Loucy (cell line): ENCODE results near the gene ATP5ME.

ENCODE experiments used
- EZH2phosphoT487 ChIP-seq: fragments of 200-600 bp; IDR thresholded peaks from 2 replicates; pipeline ENCODE4 v1.6.1; 2018; ENCODE audit warnings: antibody characterized with exemption, mild to moderate bottlenecking, moderate library complexity, borderline replicate concordance
- TF ChIP-seq, protein P1 (sequence below): fragments of 200-600 bp; sonication (generic); conservative IDR thresholded peaks from 2 replicates; pipeline ENCODE4 v1.5.1; 2014; ENCODE audit warnings: mild to moderate bottlenecking, antibody characterized with exemption, low read length

GRCh38 chr4:665381-665750, 8.7 kb downstream of the ATP5ME start:
- TF ChIP-seq, protein P1, sequence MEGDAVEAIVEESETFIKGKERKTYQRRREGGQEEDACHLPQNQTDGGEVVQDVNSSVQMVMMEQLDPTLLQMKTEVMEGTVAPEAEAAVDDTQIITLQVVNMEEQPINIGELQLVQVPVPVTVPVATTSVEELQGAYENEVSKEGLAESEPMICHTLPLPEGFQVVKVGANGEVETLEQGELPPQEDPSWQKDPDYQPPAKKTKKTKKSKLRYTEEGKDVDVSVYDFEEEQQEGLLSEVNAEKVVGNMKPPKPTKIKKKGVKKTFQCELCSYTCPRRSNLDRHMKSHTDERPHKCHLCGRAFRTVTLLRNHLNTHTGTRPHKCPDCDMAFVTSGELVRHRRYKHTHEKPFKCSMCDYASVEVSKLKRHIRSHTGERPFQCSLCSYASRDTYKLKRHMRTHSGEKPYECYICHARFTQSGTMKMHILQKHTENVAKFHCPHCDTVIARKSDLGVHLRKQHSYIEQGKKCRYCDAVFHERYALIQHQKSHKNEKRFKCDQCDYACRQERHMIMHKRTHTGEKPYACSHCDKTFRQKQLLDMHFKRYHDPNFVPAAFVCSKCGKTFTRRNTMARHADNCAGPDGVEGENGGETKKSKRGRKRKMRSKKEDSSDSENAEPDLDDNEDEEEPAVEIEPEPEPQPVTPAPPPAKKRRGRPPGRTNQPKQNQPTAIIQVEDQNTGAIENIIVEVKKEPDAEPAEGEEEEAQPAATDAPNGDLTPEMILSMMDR: no peak
- TF ChIP-seq EZH2phosphoT487: no peak
